GM23248 (cell line): ENCODE measurements around the gene HLA-E. TPM values are rescaled to one million over a fixed set of nuclear protein-coding genes. Genes with fewer than 3 reads are reported as not detected.
A peak's percentile ranks its signal among the peaks of the same experiment; 100 is the strongest.
"Not testable (repeated sequence)": the region's sequence is repeated elsewhere in the genome, so short reads cannot be mapped to it uniquely, and the experiment has no call there.

Experiments
- DNase-seq: peaks from one replicate; pipeline ENCODE4 v3.0.0-alpha.2; 2015
- H2AFZ ChIP-seq: fragments of 200-600 bp; sonication (generic); 2 replicates; pipeline ENCODE4 v1.6.1; 2016; ENCODE audit warnings: antibody characterized with exemption
- H3F3A ChIP-seq: fragments of 200-600 bp; sonication (generic); 2 replicates; pipeline ENCODE4 v1.6.1; 2016; ENCODE audit warnings: mild to moderate bottlenecking, antibody characterized with exemption, mixed run types; ENCODE audit not compliant: insufficient read depth
- H3K27ac ChIP-seq: fragments of 200-600 bp; sonication (generic); 2 replicates; pipeline ENCODE4 v1.5.1; 2016; ENCODE audit warnings: mild to moderate bottlenecking
- H3K27me3 ChIP-seq: fragments of 200-600 bp; sonication (generic); replicated peaks from 2 replicates; pipeline ENCODE4 v1.6.1; 2016; ENCODE audit warnings: mild to moderate bottlenecking; ENCODE audit not compliant: insufficient read depth
- H3K36me3 ChIP-seq: fragments of 200-600 bp; sonication (generic); 2 replicates; pipeline ENCODE4 v1.6.1; 2016; ENCODE audit warnings: low read depth, mild to moderate bottlenecking
- H3K4me1 ChIP-seq: fragments of 200-600 bp; sonication (generic); 2 replicates; pipeline ENCODE4 v1.6.1; 2016; ENCODE audit warnings: mild to moderate bottlenecking; ENCODE audit not compliant: insufficient read depth
- H3K4me2 ChIP-seq: fragments of 200-600 bp; sonication (generic); one replicate; pipeline ENCODE4 v1.6.1; 2016; ENCODE audit warnings: mild to moderate bottlenecking; ENCODE audit not compliant: unreplicated experiment
- H3K4me3 ChIP-seq: fragments of 200-600 bp; sonication (generic); 2 replicates; pipeline ENCODE4 v1.5.1; 2016; ENCODE audit warnings: mild to moderate bottlenecking
- H3K79me2 ChIP-seq: fragments of 200-600 bp; sonication (generic); 2 replicates; pipeline ENCODE4 v1.6.1; 2016; ENCODE audit warnings: mild to moderate bottlenecking; ENCODE audit not compliant: insufficient read depth
- H3K9ac ChIP-seq: fragments of 200-600 bp; sonication (generic); 2 replicates; pipeline ENCODE4 v1.6.1; 2016; ENCODE audit warnings: mild to moderate bottlenecking
- H3K9me2 ChIP-seq: fragments of 200-600 bp; sonication (generic); 2 replicates; pipeline ENCODE4 v1.6.1; 2016; ENCODE audit warnings: mixed run types, mild to moderate bottlenecking, moderate library complexity; ENCODE audit not compliant: insufficient read depth
- H3K9me3 ChIP-seq: fragments of 200-600 bp; sonication (generic); one replicate; pipeline ENCODE4 v1.6.1; 2017; ENCODE audit warnings: low read depth
- H4K20me1 ChIP-seq: fragments of 200-600 bp; sonication (generic); 2 replicates; pipeline ENCODE4 v1.6.0; 2016; ENCODE audit not compliant: insufficient read depth
- EZH2 ChIP-seq: fragments of 200-600 bp; sonication (generic); IDR thresholded peaks from 2 replicates; pipeline ENCODE4 v1.6.1; 2018; ENCODE audit warnings: antibody characterized with exemption, mild to moderate bottlenecking; ENCODE audit not compliant: insufficient read depth, poor library complexity, severe bottlenecking
- EZH2phosphoT487 ChIP-seq: fragments of 200-600 bp; sonication (generic); IDR thresholded peaks from 2 replicates; pipeline ENCODE4 v1.6.1; 2018; ENCODE audit warnings: antibody characterized with exemption, moderate library complexity, mild to moderate bottlenecking, low read depth; ENCODE audit not compliant: insufficient read depth
- WGBS, 2 experiments: methylation state at CpG; one replicate each; pipeline ENCODE4 v1.1.6; 2015 to 2017; ENCODE audit warnings: low lambda C conversion rate in 2 of 2, low coverage in 1 of 2; ENCODE audit errors: missing lambda C conversion rate in 2 of 2; 5-methylcytosine and 5-hydroxymethylcytosine counted together
- in situ Hi-C: fragments of 300-500 bp; cut with MboI; formaldehyde crosslinking; loops from 2 replicates; pipeline ENCODE4 v1.15.0; 2020
- polyA plus RNA-seq: library from polyadenylated mRNA; unstranded; fragments of >200 nt; fragmentation: Nextera tagmentation; extraction: Ambion mirVana; gene quantifications from 2 replicates; pipeline ENCODE4 v1.2.1, GENCODE V29; 2016
- total RNA-seq: library from RNA; depleted of rRNA; stranded (reverse); fragments of >200 nt; shearing (Covaris generic); gene quantifications from 2 replicates; pipeline ENCODE4 v1.2.3, GENCODE V29; 2014

Gene HLA-E
- total and polyA plus RNA-seq, 2 experiments from 2014 or later, result 123 to 190 TPM

DNA sequence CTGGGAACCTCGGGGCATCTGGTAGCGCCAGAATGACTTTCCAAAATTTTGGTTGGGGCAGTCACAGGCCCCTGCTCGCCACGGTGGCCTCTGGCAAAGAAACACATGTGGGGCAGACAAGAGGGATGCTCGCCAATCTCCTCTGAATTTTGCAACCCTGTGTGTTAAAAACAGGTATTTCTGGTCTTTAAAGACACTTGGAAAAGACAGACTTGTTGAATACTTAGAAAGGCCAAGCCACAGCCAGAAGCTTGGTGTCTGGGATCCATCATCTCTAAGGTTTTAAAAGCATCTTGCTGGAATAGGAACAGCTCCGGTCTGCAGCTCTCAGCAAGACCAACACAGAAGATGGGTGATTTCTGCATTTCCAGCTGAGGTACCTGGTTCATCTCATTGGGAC is 31.2 kb downstream of the HLA-E start:
- Histone ChIP-seq H3K4me2 (no peak overlapping the region), H3F3A (no peaks in the 10 kb centered on the region), H2AFZ (no peak overlapping the region), H3K4me3 (no peak overlapping the region), H3K27ac (no peak overlapping the region), H3K79me2 (no peaks in the 10 kb centered on the region), H3K27me3 (no peaks in the 10 kb centered on the region), H3K36me3 (no peaks in the 10 kb centered on the region), H3K9me3 (no peaks in the 10 kb centered on the region), H3K9ac (no peak overlapping the region), H3K4me1 (peaks cover 11% of the 10 kb centered on the region), H4K20me1 (no peaks in the 10 kb centered on the region), H3K9me2 (no peaks in the 10 kb centered on the region)
- DNase-seq, result no peak
- in situ Hi-C loops, result no loop called here
- WGBS, 2 experiments, result 82 to 86% methylated on average over 6 of the region's 6 CpGs
- no peak for TF ChIP-seq EZH2phosphoT487
- TF ChIP-seq EZH2, result no peak

DNA sequence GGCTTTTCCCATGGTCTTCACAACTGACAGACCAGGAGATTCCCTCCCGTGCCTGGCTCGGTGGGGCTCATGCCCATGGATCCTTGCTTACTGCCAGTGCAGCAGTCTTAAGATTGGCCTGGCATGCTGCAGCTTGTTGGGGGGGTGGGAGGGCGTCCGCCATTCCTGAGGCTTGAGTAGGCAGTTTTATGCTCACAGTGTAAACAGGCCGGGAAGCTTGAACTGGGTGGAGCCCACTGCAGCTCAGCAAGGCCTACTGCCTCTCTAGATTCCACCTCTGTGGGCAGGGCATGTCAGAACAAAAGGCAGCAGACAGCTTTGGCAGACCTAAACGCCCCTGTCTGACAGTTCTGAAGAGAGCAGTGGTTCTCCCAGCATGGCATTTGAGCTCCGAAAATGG is 31.8 kb downstream of the HLA-E start:
- H4K20me1 ChIP-seq, H3K9me3 ChIP-seq, H3K79me2 ChIP-seq, H3F3A ChIP-seq, H3K9me2 ChIP-seq, H3K27me3 ChIP-seq, H3K36me3 ChIP-seq, H3K27ac ChIP-seq, H3K4me3 ChIP-seq, H2AFZ ChIP-seq, H3K4me2 ChIP-seq, H3K9ac ChIP-seq, in situ Hi-C loops: not testable (repeated sequence)
- peaks cover 11% of the 10 kb centered on the region for H3K4me1 ChIP-seq
- WGBS, 2 experiments, result 52 to 55% methylated on average over 5 to 7 of the region's 7 CpGs
- DNase-seq, result peak; percentile 54

DNA sequence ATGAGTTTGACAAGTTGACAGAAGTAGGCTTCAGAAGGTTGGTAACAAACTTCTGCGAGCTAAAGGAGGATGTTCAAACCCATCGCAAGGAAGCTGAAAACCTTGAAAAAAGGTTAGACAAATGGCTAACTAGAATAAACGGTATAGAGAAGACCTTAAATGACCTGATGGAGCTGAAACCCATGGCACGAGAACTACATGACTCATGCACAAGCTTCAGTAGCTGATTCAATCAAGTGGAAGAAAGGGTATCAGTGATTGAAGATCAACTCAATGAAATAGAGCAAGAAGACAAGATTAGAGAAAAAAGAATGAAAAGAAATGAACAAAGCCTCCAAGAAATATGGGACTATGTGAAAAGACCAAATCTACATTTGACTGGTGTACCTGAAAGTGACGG is 32.6 kb downstream of the HLA-E start:
- H3K27me3 ChIP-seq, H3K9me3 ChIP-seq, in situ Hi-C loops, H3K4me3 ChIP-seq, H3K9me2 ChIP-seq, H3K27ac ChIP-seq, H3K9ac ChIP-seq, H3K36me3 ChIP-seq, H3K79me2 ChIP-seq, H2AFZ ChIP-seq, DNase-seq, H4K20me1 ChIP-seq, H3F3A ChIP-seq, H3K4me2 ChIP-seq: not testable (repeated sequence)
- H3K4me1 ChIP-seq, result peaks cover 11% of the 10 kb centered on the region
- WGBS, 2 experiments, result 71 to 78% methylated on average over 5 of the region's 5 CpGs

GRCh38 chr6:30526444-30526843 is 37.1 kb downstream of the HLA-E start:
- H3K9ac ChIP-seq, H4K20me1 ChIP-seq, DNase-seq, H3K27ac ChIP-seq, H3K36me3 ChIP-seq, H3K9me3 ChIP-seq, H3K27me3 ChIP-seq, H3K9me2 ChIP-seq, in situ Hi-C loops, H2AFZ ChIP-seq, H3K79me2 ChIP-seq, H3K4me2 ChIP-seq, H3K4me3 ChIP-seq: not testable (repeated sequence)
- Histone ChIP-seq H3K4me1 (peaks cover 17% of the 10 kb centered on the region), H3F3A (peaks cover 11% of the 10 kb centered on the region; the same call in 1 of the 2 replicates)
- 85 to 96% methylated on average over 3 of the region's 3 CpGs for WGBS, 2 experiments

DNA sequence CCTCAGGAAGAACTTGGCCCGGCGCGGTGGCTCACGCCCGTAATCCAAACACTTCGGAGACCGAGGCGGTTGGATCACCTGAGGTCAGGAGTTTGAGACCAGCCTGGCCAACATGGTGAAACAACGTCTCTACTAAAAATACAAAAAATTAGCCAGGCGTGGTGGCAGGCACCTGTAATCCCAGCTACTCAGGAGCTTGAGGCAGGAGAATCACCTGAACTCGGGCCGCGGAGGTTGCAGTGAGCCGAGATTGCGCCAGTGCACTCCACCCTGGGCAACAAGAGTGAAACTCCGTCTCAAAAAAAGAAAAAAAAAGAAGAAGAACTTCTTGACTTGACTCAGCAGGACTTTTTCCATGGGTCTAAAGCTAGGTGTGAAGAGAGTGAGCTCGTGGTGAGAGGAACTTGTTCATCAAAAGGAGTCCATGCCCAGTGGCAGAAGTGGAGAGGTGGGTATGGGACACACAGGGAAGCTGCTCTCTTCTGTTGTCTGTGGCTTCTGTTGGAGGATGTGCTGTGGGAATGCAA is 40.1 kb downstream of the HLA-E start:
- H3K9me3 ChIP-seq, H3K9ac ChIP-seq, H2AFZ ChIP-seq, H3K79me2 ChIP-seq, H3K36me3 ChIP-seq, H3K4me3 ChIP-seq, in situ Hi-C loops, H3K9me2 ChIP-seq, H3K27ac ChIP-seq, H3K4me2 ChIP-seq, H3K27me3 ChIP-seq, DNase-seq, H4K20me1 ChIP-seq, H3K4me1 ChIP-seq: not testable (repeated sequence)
- H3F3A ChIP-seq, result peaks cover 11% of the 10 kb centered on the region; the same call in 1 of the 2 replicates
- 94 to 96% methylated on average over 17 of the region's 17 CpGs for WGBS, 2 experiments
